Measurements from ENCODE around the gene AGR2.

- TF ChIP-seq POLR2A (IDR thresholded peaks at IDR 0.05; ENCODE audit: extremely low read depth, insufficient read length) (no peak), CTCF (IDR thresholded peaks at IDR 0.05; ENCODE audit: low read depth, low read length) (no peak)
These were observed 59.2 kb downstream of the AGR2 start for GRCh38 chr7:16745645-16746044.

Measured in NB4 (cell line).